Breast epithelium (tissue), 4 donors: ENCODE data around the gene INPP5K. TPM values are rescaled to one million over a fixed set of nuclear protein-coding genes. Genes with fewer than 3 reads are reported as not detected.
"Not testable (repeated sequence)": the region's sequence is repeated elsewhere in the genome, so short reads cannot be mapped to it uniquely, and the experiment has no call there.

Experiments
- DNase-seq, 2 donors: peaks; one replicate each; pipeline ENCODE4 v3.0.0-alpha.2; 2019; ENCODE audit warnings: low spot score in 2 of 2
- H3K27ac ChIP-seq, 2 donors: fragments of 200-600 bp; sonication (generic) in 1 of 2; one replicate each; pipeline ENCODE4 v1.5.1; 2016 to 2019; ENCODE audit warnings: mild to moderate bottlenecking in 1 of 2
- H3K27me3 ChIP-seq, 2 donors: fragments of 200-600 bp; sonication (generic) in 1 of 2; one replicate each; pipeline versions ENCODE4 v1.5.1 to v1.6.0; 2017 to 2019; ENCODE audit warnings: control low read depth in 1 of 2, mild to moderate bottlenecking in 1 of 2
- H3K36me3 ChIP-seq: fragments of 200-600 bp; one replicate; pipeline ENCODE4 v1.5.1; 2019
- H3K4me1 ChIP-seq, 2 donors: fragments of 200-600 bp; sonication (generic); one replicate each; pipeline ENCODE4 v1.5.1; 2016 to 2019; ENCODE audit warnings: control low read depth in 1 of 2
- H3K4me3 ChIP-seq, 3 donors: fragments of 200-600 bp; sonication (generic); 1 replicate in 2 of 3; 2 replicates in 1 of 3; pipeline ENCODE4 v1.5.1; 2016 to 2019; ENCODE audit warnings: mild to moderate bottlenecking in 3 of 3, moderate library complexity in 2 of 3
- H3K9me3 ChIP-seq, 2 donors: fragments of 200-600 bp; sonication (generic) in 1 of 2; one replicate each; pipeline ENCODE4 v1.5.1; 2016 to 2019; ENCODE audit warnings: control low read depth in 1 of 2
- POLR2A ChIP-seq: fragments of 450-650 bp; IDR thresholded peaks from one replicate; pipeline ENCODE4 v1.6.1; 2016; ENCODE audit warnings: antibody characterized with exemption, mild to moderate bottlenecking, moderate library complexity
- POLR2AphosphoS5 ChIP-seq, 3 donors: sonication (generic); formaldehyde crosslinking; IDR thresholded peaks; one replicate each; pipeline ENCODE4 v1.6.1; 2017; ENCODE audit warnings: antibody characterized with exemption in 3 of 3
- intact Hi-C: fragments of 100-400 bp; cut with DNase I; formaldehyde crosslinking; loops from one replicate; pipeline ENCODE4 v1.15.1; 2023; ENCODE audit warnings: low total_unique reads
- total RNA-seq, 3 donors: library from RNA; depleted of rRNA; stranded (reverse); fragments of >200 nt; gene quantifications; one replicate each; pipeline ENCODE4 v1.1.0, GENCODE V29; 2016
- TF ChIP-seq, protein P1 (sequence below), 3 donors: fragments of 450-650 bp; IDR thresholded peaks; one replicate each; pipeline ENCODE4 v1.5.1; 2016 to 2017; ENCODE audit warnings: antibody characterized with exemption in 3 of 3, mild to moderate bottlenecking in 3 of 3, moderate library complexity in 3 of 3

Gene INPP5K
- total RNA-seq, 3 donors from 2014 or later, result 75.2 to 177 (median 88.8) TPM

GRCh38 chr17:1454541-1454940 is 61.9 kb downstream of the INPP5K start:
- intact Hi-C loops, result no loop called here
- no peaks in the 10 kb centered on the region for H3K27me3 ChIP-seq
- TF ChIP-seq, protein P1, sequence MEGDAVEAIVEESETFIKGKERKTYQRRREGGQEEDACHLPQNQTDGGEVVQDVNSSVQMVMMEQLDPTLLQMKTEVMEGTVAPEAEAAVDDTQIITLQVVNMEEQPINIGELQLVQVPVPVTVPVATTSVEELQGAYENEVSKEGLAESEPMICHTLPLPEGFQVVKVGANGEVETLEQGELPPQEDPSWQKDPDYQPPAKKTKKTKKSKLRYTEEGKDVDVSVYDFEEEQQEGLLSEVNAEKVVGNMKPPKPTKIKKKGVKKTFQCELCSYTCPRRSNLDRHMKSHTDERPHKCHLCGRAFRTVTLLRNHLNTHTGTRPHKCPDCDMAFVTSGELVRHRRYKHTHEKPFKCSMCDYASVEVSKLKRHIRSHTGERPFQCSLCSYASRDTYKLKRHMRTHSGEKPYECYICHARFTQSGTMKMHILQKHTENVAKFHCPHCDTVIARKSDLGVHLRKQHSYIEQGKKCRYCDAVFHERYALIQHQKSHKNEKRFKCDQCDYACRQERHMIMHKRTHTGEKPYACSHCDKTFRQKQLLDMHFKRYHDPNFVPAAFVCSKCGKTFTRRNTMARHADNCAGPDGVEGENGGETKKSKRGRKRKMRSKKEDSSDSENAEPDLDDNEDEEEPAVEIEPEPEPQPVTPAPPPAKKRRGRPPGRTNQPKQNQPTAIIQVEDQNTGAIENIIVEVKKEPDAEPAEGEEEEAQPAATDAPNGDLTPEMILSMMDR (IDR thresholded peaks at IDR 0.05), result no peak
- TF ChIP-seq POLR2AphosphoS5 (IDR thresholded peaks at IDR 0.05) (no peak), POLR2A (no peak)
- DNase-seq, result no peak
- no peaks in the 10 kb centered on the region for H3K36me3 ChIP-seq
- peaks cover 3 to 4% of the 10 kb centered on the region in 2 donors for H3K4me1 ChIP-seq
- no peaks in the 10 kb centered on the region for H3K9me3 ChIP-seq
- peak overlapping the region; percentile 97 to 99 for H3K27ac ChIP-seq
- peak overlapping the region; percentile 98 to 100 (median 100) for H3K4me3 ChIP-seq

DNA sequence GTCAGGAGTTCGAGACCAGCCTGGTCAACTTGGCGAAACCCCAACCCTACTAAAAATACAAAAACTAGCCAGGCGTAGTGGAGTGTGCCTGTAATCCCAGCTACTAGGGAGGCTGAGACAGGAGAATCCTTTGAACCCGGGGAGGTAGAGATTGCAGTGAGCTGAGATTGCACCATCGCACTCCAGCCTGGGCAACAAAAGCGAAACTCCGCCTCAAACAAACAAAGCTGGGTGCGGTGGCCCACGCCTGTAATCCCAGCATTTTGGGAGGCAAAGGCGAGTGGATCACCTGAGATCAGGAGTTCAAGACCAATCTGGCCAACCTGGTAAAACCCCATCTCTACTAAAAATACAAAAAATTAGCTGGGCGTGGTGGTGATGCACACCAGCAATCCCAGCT is 62.7 kb downstream of the INPP5K start:
- H3K4me1 ChIP-seq, H3K36me3 ChIP-seq, H3K27ac ChIP-seq, H3K4me3 ChIP-seq, intact Hi-C loops, H3K9me3 ChIP-seq, H3K27me3 ChIP-seq, DNase-seq: not testable (repeated sequence)

DNA sequence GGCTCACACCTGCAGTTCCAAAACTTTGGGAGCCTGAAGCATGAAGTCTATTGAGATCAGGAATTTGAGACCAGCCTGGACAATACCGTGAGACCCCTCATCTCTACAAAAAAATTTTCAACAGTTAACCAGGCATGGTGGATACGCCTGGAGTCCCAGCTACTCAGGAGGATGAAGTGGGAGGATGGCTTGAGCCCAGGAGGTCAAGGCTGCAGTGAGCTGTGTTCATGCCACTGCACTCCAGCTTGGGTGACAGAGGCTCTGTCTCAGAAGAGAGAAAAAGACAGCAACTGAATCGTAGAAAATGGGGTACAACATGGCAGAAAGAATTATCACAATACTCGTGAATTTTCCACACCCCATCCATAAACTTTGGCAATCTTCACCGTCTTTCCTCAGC is 63.6 kb downstream of the INPP5K start:
- Histone ChIP-seq H3K4me3 (no peak overlapping the region), H3K9me3 (no peaks in the 10 kb centered on the region), H3K27me3 (no peaks in the 10 kb centered on the region), H3K36me3 (no peaks in the 10 kb centered on the region), H3K27ac (peak overlapping the region in 1 of 2 donors; percentile 16), H3K4me1 (peaks cover 3 to 4% of the 10 kb centered on the region in 2 donors)
- intact Hi-C loops, result no loop called here
- DNase-seq, result no peak
- TF ChIP-seq POLR2A, result no peak
- no peak for TF ChIP-seq POLR2AphosphoS5 (IDR thresholded peaks at IDR 0.05)

GRCh38 chr17:1450261-1450660 is 66.2 kb downstream of the INPP5K start:
- H3K27ac ChIP-seq, H3K4me3 ChIP-seq, H3K9me3 ChIP-seq, H3K27me3 ChIP-seq, H3K4me1 ChIP-seq, DNase-seq, H3K36me3 ChIP-seq, intact Hi-C loops: not testable (repeated sequence)

DNA sequence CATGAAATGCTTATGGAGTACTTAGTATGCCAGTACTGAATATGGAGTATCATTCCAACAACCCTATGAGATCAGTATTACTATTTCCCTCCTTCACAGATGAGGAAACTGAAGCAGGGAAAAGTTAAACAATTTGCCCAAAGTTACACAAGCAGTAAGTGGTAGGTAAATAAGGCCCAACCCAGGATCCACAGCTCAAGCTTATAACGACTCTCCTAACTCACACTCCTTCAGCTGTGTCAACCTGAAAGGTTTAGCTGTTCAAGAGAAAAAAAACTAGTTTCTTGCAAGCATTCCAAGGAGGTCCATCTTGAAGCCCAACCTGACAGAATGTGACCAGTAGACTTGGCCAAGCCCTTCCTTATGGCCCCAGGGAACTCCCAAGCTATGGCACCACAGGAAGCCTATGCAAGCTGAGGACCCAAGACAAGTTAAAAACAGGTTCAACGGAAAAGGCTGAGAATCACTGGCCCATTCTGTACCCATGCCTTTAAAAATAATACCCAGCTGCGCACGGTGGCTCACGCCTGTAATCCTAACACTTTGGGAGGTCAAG is 66.9 kb downstream of the INPP5K start:
- Histone ChIP-seq H3K9me3 (no peaks in the 10 kb centered on the region), H3K4me3 (no peak overlapping the region), H3K36me3 (no peaks in the 10 kb centered on the region), H3K27me3 (no peaks in the 10 kb centered on the region), H3K4me1 (peaks cover 3 to 4% of the 10 kb centered on the region in 2 donors), H3K27ac (no peak overlapping the region)
- DNase-seq, result no peak
- TF ChIP-seq, protein P1 (IDR thresholded peaks at IDR 0.05), result no peak
- TF ChIP-seq POLR2AphosphoS5 (IDR thresholded peaks at IDR 0.05), result no peak
- TF ChIP-seq POLR2A, result no peak
- intact Hi-C loops, result no loop called here

DNA sequence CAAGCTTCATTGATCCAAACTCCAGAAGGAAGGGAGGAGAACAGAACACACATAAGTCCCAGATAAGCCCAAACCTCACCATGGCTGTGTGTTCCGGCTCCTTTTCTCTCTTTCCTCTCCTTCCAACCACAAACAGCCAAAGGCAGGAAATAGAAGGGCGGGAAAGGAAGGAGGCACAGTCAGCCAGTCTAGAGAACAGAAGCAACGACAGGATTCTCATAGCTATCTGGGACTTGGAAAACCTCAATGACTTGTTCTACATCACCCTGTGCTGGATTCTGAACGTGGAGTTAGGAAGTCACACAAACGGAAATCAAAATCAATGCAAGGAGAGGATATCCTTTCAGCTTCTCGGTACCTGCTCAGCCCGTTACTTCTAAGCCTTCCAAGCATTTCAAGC is 69.4 kb downstream of the INPP5K start:
- Histone ChIP-seq H3K27ac (peak overlapping the region in 1 of 2 donors; percentile 14), H3K27me3 (no peaks in the 10 kb centered on the region), H3K4me3 (no peak overlapping the region), H3K36me3 (no peaks in the 10 kb centered on the region), H3K9me3 (no peaks in the 10 kb centered on the region), H3K4me1 (no peaks in the 10 kb centered on the region)
- intact Hi-C loops, result no loop called here
- no peak for DNase-seq
- TF ChIP-seq POLR2AphosphoS5 (IDR thresholded peaks at IDR 0.05) (no peak), POLR2A (no peak)
- TF ChIP-seq, protein P1 (IDR thresholded peaks at IDR 0.05), result no peak

- Histone ChIP-seq H3K27me3 (no peaks in the 10 kb centered on the region), H3K9me3 (no peaks in the 10 kb centered on the region), H3K4me1 (no peaks in the 10 kb centered on the region), H3K36me3 (no peaks in the 10 kb centered on the region), H3K27ac (peak overlapping the region; percentile 14 to 62), H3K4me3 (no peak overlapping the region)
- DNase-seq, result peak in 1 of 2 donors; percentile 44
- intact Hi-C loops, result no loop called here
- TF ChIP-seq POLR2A, result no peak
- TF ChIP-seq, protein P1 (IDR thresholded peaks at IDR 0.05), result no peak
- TF ChIP-seq POLR2AphosphoS5 (IDR thresholded peaks at IDR 0.05), result no peak
These were observed 70.2 kb downstream of the INPP5K start for GRCh38 chr17:1446201-1446600.

GRCh38 chr17:1445695-1446094 is 70.7 kb downstream of the INPP5K start:
- H3K4me3 ChIP-seq, H3K4me1 ChIP-seq, H3K27me3 ChIP-seq, H3K36me3 ChIP-seq, H3K9me3 ChIP-seq, DNase-seq, intact Hi-C loops: not testable (repeated sequence)
- H3K27ac ChIP-seq, result peak overlapping the region; percentile 5 to 62
